Femur (tissue), 1 donor: ENCODE results near the gene ARHGAP24.

Experiments
- DNase-seq: peaks from one replicate; pipeline ENCODE4 v3.0.0-alpha.2; 2017

ARHGAP24 gene

DNA sequence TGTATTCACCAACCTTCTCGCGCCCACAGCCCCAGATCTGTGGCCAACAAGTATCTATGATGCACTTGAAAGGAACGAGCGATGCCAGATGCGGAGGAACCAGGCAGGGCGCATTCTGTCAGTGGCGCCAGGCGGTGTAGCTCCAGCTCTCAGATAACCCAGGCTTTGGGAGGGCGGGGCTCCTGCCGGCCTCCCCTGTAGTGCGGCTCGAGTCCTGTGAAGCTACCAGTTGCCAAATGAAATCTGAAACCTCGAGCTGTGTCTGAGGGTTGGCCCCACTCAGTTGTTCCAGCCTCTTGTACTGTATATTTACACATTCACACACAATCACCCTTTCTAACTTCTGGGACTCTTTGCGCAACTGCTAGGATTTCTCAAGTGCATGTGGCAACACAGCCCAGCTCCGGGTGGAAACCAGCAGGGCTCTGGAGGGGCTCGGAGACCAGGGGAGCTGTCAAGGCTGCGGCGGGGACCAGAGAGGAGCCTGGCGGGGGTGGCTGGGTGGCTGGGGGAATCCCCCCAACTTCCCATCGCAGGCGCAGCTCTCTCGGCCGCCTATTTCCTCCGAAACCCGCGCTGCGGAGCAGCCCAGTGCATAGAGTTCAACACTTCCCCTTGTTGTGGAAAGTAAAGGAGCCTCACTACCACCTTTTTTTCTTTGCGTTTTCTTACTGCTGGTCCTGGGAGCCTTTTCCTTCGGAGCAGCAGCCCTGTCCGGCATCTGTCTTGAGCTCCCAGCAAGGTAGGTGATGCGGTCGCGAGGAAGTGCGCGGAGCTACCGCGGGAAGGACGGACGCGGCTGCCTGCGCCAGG lies at the start of gene ARHGAP24:
TSS of gene ARHGAP24 (plus strand) at position 333 of the 813 bp plus-strand sequence.
- DNase-seq: peak; percentile 91

DNA sequence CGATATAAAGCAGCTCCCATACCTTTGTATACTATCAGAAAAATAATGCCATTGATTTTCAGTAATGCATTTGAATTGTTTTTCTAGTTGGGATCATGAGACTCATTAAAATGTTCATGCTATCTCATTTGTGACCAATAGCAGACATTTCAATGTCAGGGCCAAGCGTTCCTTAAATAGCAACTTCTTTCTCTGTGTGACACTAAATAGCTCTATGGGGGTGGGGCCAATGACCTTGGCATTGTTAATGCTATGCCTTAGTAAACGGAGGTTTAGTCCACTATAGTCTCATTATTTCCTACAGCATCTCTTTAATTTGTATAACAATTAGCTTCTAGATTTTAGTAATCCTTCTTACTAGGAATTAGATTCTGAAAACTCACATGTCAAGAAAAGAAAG lies 48.6 kb upstream of the ARHGAP24 start:
- DNase-seq: no peak

DNA sequence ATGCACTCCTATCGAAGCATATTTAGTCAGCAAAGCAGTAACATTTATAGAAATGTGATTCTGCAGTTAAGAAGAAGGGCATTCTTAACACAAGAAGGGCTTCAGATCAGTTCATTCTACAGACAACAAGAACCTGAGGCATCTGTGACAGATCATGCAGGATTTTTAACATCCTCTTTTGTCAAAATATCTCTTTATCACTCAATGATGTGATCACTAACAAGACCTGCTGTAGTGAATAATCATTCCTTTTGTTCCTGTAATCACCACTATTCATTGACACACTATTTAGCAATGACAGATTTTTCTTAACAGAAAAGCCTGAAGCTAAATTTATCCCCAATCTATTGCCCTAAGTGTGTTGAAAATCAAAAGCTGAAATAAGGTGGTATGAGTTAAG lies 47.8 kb upstream of the ARHGAP24 start:
- DNase-seq: no peak

DNA sequence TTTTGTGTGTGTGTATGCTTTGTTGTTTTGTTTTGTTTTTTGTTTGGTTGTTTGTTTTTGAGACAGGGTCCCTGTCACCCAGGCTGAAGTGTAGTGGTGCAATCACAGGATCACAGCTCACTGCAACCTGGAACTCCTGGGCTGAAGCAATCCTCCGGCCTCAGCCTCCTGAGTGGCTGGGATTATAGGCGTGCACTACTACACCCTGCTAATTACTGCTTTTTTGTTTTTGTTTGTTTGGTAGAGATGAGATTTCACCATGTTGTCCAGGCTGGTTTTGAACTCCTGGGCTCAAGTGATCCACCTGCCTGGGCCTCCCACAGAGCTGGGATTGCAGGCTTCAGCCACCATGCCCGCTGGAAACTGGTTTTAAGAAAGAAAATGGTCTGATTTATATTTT lies 44.7 kb upstream of the ARHGAP24 start:
- DNase-seq: no peak

GRCh38 chr4:85430697-85431096 lies 44.3 kb upstream of the ARHGAP24 start:
- DNase-seq: no peak

DNA sequence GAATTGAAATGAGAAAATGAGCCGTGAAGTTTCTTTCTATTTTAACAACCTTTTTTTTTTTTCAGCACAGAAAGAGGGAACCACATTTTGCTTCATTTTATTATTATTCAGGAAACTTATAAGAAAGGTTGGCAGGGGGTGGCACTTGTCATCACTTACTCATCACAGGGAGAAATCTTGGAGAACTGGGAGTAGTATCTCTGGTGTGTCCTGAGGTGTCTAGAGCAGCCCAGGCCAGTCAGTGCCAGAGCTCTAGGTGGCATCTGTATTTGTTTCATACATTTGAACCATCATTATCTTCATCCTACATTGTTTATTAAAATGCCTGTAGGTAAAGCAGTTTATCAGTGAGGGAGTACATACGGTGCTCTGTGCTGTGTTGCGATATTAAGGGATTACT lies 43.8 kb upstream of the ARHGAP24 start:
- DNase-seq: no peak

- no peak for DNase-seq
Measured at GRCh38 chr4:85431881-85432485, 43.0 kb upstream of the ARHGAP24 start.

- peak; percentile 28 for DNase-seq
Measured at GRCh38 chr4:85445050-85445639, 29.8 kb upstream of the ARHGAP24 start.

- no peak for DNase-seq
Measured at GRCh38 chr4:85446141-85446861, 28.6 kb upstream of the ARHGAP24 start.

- DNase-seq: no peak
Measured at GRCh38 chr4:85448906-85449890, 25.8 kb upstream of the ARHGAP24 start.

DNA sequence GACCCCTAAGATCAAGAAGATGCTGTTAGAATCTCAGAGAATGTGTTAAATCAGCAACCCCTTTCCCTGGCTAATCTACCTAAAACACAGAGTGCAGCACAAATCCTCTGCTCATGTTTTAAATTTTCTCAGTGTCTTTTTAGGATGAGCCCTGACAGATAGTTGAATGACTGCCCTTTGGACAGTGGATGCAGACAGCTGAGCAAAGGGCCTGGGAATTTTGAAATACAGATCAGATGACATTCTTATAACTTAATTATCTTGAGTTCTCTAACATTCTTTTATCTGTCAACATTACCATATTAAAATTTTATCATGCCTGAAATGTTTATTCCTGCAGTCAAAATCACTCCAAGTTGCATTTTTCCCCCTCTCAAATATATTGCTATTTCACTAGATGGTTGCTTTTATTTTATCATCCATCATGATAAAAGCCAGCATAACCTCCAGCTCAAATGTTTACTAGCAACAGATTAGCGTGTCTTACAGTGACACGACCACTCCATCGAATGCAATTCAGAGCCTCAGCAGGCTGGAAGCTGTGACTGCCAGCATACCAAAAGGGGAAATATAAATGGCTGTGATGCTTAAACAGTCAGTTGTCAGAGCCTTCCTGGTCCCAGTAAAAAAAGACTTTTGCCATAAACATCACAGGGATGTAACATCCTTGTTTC lies 22.8 kb upstream of the ARHGAP24 start:
- no peak for DNase-seq

- no peak for DNase-seq
Measured at GRCh38 chr4:85455942-85456341, 19.0 kb upstream of the ARHGAP24 start.

DNA sequence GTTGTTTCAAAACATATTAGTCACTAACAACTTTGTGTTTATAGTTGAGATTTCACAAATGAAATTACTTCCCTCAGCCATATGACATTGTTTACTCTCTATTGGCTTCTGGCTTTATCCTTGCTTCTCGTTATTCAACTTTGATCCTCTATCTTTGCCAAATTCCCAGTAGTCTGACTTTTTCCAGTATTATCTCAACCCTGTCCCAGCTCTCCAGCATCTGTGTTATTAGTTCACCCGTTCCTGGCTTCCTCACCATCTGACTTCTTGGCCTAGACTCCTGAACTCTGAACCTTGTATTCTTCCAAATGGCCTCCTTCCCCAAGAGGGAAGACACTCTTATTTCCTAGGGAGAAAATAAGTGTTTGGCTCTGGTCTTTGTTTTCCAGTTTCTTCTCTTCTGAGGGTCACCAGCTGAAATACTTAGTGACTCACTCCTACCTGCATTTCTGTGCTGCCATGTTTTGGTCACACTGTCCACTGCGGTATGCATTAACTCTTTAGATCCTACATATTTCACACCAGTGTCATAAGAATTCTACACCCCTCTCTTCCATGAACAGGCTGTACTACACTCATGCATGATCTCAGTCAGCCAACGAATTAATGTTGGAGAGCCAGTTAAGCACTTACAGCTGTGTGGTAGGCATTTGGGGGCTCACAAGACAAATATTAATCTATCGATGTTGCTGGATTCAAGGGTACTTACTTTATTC lies 17.0 kb upstream of the ARHGAP24 start:
- no peak for DNase-seq

DNA sequence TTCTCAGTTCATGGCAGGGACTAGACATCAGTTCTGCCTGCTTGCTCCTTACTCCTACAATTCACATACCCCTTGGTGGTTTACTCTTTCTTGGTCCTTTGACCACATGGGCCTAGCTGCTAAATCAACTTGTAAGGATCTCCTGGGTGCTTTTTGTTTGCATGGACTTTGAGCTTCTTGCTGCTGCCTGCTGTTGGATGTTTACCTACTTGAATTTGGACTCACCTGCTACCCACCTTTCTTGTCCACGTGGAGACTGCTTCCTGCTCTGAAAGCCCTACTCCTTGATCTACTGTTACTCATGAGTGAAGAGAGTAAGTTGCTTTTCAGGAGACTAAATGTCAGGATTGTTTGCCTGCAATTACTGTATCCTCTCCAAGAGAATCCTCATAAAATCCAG lies 15.2 kb upstream of the ARHGAP24 start:
- DNase-seq: no peak

- DNase-seq: no peak
Measured at GRCh38 chr4:85474356-85474755, 594 bp upstream of the ARHGAP24 start.

GRCh38 chr4:85475631-85476233 lies 782 bp downstream of the ARHGAP24 start:
- DNase-seq: peak; percentile 70

DNA sequence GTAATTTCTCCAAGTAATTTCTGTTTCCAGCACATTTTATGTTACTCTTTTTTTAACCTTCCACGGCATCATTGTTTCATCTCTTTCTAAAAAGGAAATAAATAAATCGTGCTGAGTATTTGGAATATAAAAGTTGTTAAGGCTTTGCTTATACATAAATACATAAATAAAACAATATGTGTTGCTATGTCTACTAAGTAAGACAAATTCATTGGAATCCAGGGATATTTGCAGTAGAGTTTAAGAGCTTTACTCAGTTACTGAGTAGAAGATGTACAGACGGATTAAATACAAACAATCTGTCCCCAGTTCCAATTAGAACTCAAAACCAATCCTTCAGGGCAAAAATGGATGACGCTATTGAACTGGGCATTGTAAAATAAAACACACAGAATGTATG lies 1.4 kb downstream of the ARHGAP24 start:
- DNase-seq: no peak

DNA sequence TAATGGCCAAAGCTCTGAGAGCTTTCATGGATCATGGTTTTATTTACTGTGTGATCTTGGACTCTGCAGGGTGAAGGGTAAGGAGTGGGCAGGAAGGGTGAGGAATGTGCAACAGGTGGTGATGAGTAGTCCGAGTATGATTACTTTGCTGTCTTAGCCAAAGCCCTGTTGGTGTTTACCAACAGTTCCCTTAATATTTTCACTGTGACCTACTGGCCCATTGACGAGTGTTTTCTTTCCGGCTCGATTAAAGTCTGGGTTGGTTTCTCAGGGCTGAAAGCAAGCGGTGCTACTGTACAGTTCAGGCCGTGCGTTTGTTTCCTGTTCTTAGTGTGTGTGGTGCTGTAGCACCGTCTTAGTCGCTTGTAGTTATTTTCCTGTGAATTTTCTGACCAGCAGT lies 2.6 kb downstream of the ARHGAP24 start:
- DNase-seq: no peak

DNA sequence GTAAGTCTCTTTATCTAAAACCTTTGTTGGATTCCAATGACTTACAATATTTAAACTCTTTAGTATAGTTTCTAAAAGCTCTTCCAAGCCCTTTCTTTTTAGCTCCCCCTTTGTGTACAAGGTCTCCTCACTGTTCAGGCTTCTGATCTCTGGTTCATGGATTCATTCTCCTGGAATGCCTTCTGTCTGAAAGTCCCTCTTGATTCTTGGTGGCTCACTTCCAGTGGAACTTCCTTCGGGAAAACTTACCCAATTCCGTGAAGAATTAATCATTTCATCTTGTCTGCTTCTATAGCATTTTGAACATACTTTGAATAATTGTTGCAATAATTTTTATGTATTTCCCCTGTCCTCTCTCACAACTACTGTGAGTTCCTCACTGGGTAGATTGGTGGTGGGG lies 3.6 kb downstream of the ARHGAP24 start:
- DNase-seq: no peak

DNA sequence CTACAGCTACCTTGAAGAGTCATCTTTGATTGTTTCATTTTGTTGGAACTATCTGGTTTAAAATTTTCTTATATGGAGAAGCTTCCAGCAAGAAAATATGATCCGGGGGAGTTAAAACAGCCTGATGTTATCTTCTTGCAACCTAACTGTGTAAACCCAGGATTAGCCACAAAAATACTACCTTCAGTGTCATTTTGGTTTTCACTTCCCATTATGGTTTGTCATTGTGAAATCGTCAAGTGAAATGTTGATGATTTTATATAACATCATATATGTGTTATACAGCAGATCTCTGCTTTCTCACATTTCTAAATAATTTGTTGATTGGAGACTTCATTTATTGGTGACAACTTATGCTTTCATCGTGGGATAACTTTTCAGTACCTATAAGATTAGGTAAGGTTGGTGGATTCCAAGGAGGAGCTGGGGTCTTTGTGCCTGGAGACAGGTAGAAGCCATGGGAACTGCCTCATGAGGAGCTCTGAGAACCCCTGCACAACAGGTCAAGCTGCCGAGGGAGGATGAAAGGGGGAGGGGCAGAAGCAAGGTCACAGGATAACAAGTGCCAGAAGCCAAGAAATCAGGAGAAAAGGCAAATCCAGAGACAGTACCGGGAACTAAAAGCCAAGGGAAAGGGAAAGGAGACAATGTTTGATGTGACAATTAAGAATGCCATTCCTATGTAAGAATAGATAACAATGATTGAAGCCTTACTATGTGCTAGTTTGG lies 7.2 kb downstream of the ARHGAP24 start:
- DNase-seq: no peak
